Panc1 (cell line): ENCODE results near the gene TMEM182. TPM values are rescaled to one million over a fixed set of nuclear protein-coding genes. Genes with fewer than 3 reads are reported as not detected.

Experiments used
- ATAC-seq: fragments of 200-7000 bp; cut with Tn5 transposase; 2 replicates; pipeline ENCODE4 v1.9.1; 2020; ENCODE audit warnings: mild to moderate bottlenecking, moderate library complexity
- BruUV-seq: library from RNA; stranded (reverse); fragments of 400-500 nt; replicated peaks from 2 replicates; lab custom pipeline; 2021; lab: Mats Ljungman, UMichigan
- CTCF ChIA-PET: fragments of 300-600 bp; sonication (Branson Sonifier 250); formaldehyde crosslinking; loops from one replicate; lab custom pipeline; 2022; ENCODE audit warnings: antibody characterized with exemption; lab: Charles Lee
- POLR2A ChIA-PET: fragments of 300-600 bp; sonication (Branson Sonifier 250); formaldehyde crosslinking; loops from one replicate; lab custom pipeline; 2022; ENCODE audit warnings: antibody characterized with exemption; lab: Charles Lee
- DNase-seq: peaks from one replicate; pipeline ENCODE4 v3.0.0-alpha.2; 2010; ENCODE audit warnings: low read depth, low spot score
- H3K27ac ChIP-seq: 2 replicates; pipeline ENCODE4 v1.5.1; 2011; ENCODE audit warnings: mild to moderate bottlenecking, low read length, inconsistent platforms
- H3K27me3 ChIP-seq: fragments of 200-500 bp; sonication (Bioruptor generic); 2 replicates; pipeline ENCODE4 v1.6.0; 2014; ENCODE audit warnings: low read length, inconsistent platforms; ENCODE audit not compliant: control insufficient read depth, insufficient read depth
- H3K36me3 ChIP-seq: fragments of 200-500 bp; sonication (Bioruptor generic); 2 replicates; pipeline ENCODE4 v1.5.1; 2014; ENCODE audit warnings: inconsistent platforms, mild to moderate bottlenecking, low read length, moderate library complexity; ENCODE audit not compliant: control insufficient read depth, insufficient read depth
- H3K4me1 ChIP-seq: 2 replicates; pipeline ENCODE4 v1.5.1; 2011; ENCODE audit warnings: inconsistent platforms, mild to moderate bottlenecking, low read length, moderate library complexity; ENCODE audit not compliant: control insufficient read depth, insufficient read depth
- H3K4me3 ChIP-seq, 2 experiments: 2 replicates each; pipeline ENCODE4 v1.5.1; 2011 to 2012; ENCODE audit warnings: low read depth in 2 of 2, low read length in 2 of 2, mild to moderate bottlenecking in 2 of 2, inconsistent platforms in 1 of 2, moderate library complexity in 1 of 2
- H3K9me3 ChIP-seq: fragments of 200-500 bp; sonication (Bioruptor generic); 2 replicates; pipeline ENCODE4 v1.5.1; 2014; ENCODE audit warnings: low read depth, mild to moderate bottlenecking, inconsistent platforms, low read length, moderate library complexity; ENCODE audit not compliant: control insufficient read depth, insufficient read depth
- POLR2AphosphoS5 ChIP-seq: IDR thresholded peaks from 2 replicates; pipeline ENCODE4 v1.6.1; 2012; ENCODE audit warnings: mild to moderate bottlenecking, low read depth, low read length, moderate library complexity
- SIN3A ChIP-seq: IDR thresholded peaks from 2 replicates; pipeline ENCODE4 v1.6.1; 2012; ENCODE audit warnings: low read depth, mild to moderate bottlenecking, low read length, moderate library complexity, borderline replicate concordance; ENCODE audit not compliant: insufficient read depth
- TCF7L2 ChIP-seq: IDR thresholded peaks from 2 replicates; pipeline ENCODE4 v1.6.1; 2011; ENCODE audit warnings: mild to moderate bottlenecking, low read depth, low read length, inconsistent platforms
- in situ Hi-C: cut with HindIII; loops from 2 replicates; pipeline ENCODE4 v1.10.0; 2016; ENCODE audit warnings: low sequenced_read_pairs, low pct_unique_long_range_greater_than_20kb
- intact Hi-C: fragments of 100-400 bp; cut with micrococcal nuclease; formaldehyde crosslinking; loops from one replicate; pipeline ENCODE4 v1.10.0; 2022; ENCODE audit not compliant: unreplicated experiment
- total RNA-seq: library from RNA; stranded (reverse); gene quantifications from one replicate; pipeline ENCODE4 v1.2.1, GENCODE V29; 2021; ENCODE audit not compliant: unreplicated experiment
- TF ChIP-seq, protein P1 (sequence below), 2 experiments: IDR thresholded peaks; 2 replicates each; pipeline ENCODE4 v1.6.1; 2011 to 2012; ENCODE audit warnings: low read depth in 2 of 2, control low read depth in 1 of 2, low read length in 1 of 2, mild to moderate bottlenecking in 1 of 2, moderate library complexity in 1 of 2; ENCODE audit not compliant: insufficient read depth in 1 of 2
- TF ChIP-seq, protein P2 (sequence below): fragments of 450-650 bp; IDR thresholded peaks from 2 replicates; pipeline ENCODE4 v1.5.1; 2017; ENCODE audit warnings: mild to moderate bottlenecking

The TMEM182 gene
- total RNA-seq, 1 experiment from 2014 or later = 6.2 TPM

DNA sequence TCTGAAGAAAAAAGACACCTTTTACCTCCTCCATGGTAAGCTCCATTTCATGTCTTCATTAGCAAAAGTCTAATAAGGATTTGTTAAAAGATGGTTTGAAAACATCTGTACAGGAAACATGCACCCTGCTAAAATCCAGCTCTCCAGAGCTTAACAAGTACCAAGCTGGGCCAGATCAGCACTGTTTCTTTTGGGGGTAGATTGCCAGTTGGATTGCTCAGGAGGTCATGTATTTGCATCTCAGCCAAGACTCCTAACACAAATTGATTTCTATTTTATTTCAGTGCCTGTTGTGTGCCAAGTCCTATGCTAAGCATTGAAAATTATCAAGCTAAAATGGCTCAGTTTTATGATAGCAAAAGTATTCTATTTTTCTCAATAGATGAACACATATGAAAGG lies 3.4 kb upstream of the TMEM182 start:
- Histone ChIP-seq H3K4me3 (no peak overlapping the region), H3K4me1 (no peaks in the 10 kb centered on the region), H3K27me3 (no peaks in the 10 kb centered on the region), H3K27ac (no peak overlapping the region), H3K36me3 (no peaks in the 10 kb centered on the region), H3K9me3 (no peaks in the 10 kb centered on the region)
- CTCF ChIA-PET = no interaction called here
- no peak for DNase-seq
- BruUV-seq = no TSS peak
- intact Hi-C loops = no loop called here
- POLR2A ChIA-PET = no interaction called here
- no peak for ATAC-seq
- no peak for TF ChIP-seq SIN3A
- no peak for TF ChIP-seq TCF7L2
- TF ChIP-seq, protein P1, sequence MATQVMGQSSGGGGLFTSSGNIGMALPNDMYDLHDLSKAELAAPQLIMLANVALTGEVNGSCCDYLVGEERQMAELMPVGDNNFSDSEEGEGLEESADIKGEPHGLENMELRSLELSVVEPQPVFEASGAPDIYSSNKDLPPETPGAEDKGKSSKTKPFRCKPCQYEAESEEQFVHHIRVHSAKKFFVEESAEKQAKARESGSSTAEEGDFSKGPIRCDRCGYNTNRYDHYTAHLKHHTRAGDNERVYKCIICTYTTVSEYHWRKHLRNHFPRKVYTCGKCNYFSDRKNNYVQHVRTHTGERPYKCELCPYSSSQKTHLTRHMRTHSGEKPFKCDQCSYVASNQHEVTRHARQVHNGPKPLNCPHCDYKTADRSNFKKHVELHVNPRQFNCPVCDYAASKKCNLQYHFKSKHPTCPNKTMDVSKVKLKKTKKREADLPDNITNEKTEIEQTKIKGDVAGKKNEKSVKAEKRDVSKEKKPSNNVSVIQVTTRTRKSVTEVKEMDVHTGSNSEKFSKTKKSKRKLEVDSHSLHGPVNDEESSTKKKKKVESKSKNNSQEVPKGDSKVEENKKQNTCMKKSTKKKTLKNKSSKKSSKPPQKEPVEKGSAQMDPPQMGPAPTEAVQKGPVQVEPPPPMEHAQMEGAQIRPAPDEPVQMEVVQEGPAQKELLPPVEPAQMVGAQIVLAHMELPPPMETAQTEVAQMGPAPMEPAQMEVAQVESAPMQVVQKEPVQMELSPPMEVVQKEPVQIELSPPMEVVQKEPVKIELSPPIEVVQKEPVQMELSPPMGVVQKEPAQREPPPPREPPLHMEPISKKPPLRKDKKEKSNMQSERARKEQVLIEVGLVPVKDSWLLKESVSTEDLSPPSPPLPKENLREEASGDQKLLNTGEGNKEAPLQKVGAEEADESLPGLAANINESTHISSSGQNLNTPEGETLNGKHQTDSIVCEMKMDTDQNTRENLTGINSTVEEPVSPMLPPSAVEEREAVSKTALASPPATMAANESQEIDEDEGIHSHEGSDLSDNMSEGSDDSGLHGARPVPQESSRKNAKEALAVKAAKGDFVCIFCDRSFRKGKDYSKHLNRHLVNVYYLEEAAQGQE (IDR thresholded peaks at IDR 0.05; ENCODE audit: insufficient read depth in 1 of 2, low read depth in 2 of 2, low read length in 1 of 2) = no peak
- no peak for TF ChIP-seq POLR2AphosphoS5
- TF ChIP-seq, protein P2, sequence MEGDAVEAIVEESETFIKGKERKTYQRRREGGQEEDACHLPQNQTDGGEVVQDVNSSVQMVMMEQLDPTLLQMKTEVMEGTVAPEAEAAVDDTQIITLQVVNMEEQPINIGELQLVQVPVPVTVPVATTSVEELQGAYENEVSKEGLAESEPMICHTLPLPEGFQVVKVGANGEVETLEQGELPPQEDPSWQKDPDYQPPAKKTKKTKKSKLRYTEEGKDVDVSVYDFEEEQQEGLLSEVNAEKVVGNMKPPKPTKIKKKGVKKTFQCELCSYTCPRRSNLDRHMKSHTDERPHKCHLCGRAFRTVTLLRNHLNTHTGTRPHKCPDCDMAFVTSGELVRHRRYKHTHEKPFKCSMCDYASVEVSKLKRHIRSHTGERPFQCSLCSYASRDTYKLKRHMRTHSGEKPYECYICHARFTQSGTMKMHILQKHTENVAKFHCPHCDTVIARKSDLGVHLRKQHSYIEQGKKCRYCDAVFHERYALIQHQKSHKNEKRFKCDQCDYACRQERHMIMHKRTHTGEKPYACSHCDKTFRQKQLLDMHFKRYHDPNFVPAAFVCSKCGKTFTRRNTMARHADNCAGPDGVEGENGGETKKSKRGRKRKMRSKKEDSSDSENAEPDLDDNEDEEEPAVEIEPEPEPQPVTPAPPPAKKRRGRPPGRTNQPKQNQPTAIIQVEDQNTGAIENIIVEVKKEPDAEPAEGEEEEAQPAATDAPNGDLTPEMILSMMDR = no peak
- in situ Hi-C loops = no loop called here

DNA sequence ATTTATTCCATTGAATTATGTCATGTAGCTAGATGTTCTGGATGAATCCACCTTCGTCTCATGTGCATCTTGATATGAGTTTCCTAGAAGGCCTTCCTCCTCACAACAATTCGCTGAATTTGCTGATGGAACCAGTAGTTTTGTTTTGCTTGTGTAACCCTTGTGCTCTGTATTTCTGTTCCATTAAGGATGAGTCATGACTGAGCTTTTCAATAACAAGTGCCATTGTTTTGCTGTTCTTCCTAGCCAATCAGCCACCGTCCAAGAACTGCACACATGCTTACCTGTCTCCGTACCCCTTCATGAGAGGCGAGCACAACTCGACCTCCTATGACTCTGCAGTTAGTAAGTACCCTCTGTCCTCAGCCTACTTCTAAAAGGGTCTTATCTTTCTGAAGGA lies 2.3 kb downstream of the TMEM182 start:
- ATAC-seq (no peak), DNase-seq (no peak)
- no peak for TF ChIP-seq POLR2AphosphoS5
- TF ChIP-seq, protein P2 = no peak
- TF ChIP-seq SIN3A = no peak
- TF ChIP-seq, protein P1 (IDR thresholded peaks at IDR 0.05; ENCODE audit: insufficient read depth in 1 of 2, low read depth in 2 of 2, low read length in 1 of 2) = no peak
- TF ChIP-seq TCF7L2 = no peak
- Histone ChIP-seq H3K4me1 (no peaks in the 10 kb centered on the region), H3K27ac (no peak overlapping the region), H3K9me3 (no peaks in the 10 kb centered on the region), H3K36me3 (no peaks in the 10 kb centered on the region), H3K27me3 (no peaks in the 10 kb centered on the region), H3K4me3 (no peak overlapping the region)
- intact Hi-C loops (no loop called here), in situ Hi-C loops (no loop called here)
- BruUV-seq = no TSS peak
- ChIA-PET CTCF (no interaction called here), POLR2A (no interaction called here)
